Ishikawa (cell line): ENCODE data around the gene CYB5B.

ENCODE experiments used
- CEBPB ChIP-seq: IDR thresholded peaks from 2 replicates; pipeline ENCODE4 v1.6.1; 2012
- CREB1 ChIP-seq: IDR thresholded peaks from 2 replicates; pipeline ENCODE4 v1.6.1; 2012; ENCODE audit warnings: low read depth
- EGR1 ChIP-seq: IDR thresholded peaks from 2 replicates; pipeline ENCODE4 v1.6.1; 2012
- EP300 ChIP-seq: IDR thresholded peaks from 2 replicates; pipeline ENCODE4 v1.6.1; 2012; ENCODE audit warnings: borderline replicate concordance
- FOXM1 ChIP-seq: IDR thresholded peaks from 2 replicates; pipeline ENCODE4 v1.6.1; 2012; ENCODE audit warnings: low read depth, borderline replicate concordance
- MAX ChIP-seq: IDR thresholded peaks from 2 replicates; pipeline ENCODE4 v1.6.1; 2012
- NFIC ChIP-seq: IDR thresholded peaks from 2 replicates; pipeline ENCODE4 v1.6.1; 2012
- RAD21 ChIP-seq: IDR thresholded peaks from 2 replicates; pipeline ENCODE4 v1.6.1; 2012; ENCODE audit warnings: low read depth
- TAF1 ChIP-seq: IDR thresholded peaks from 2 replicates; pipeline ENCODE4 v1.6.1; 2012; ENCODE audit warnings: low read depth, mild to moderate bottlenecking
- TCF12 ChIP-seq: IDR thresholded peaks from 2 replicates; pipeline ENCODE4 v1.6.1; 2012; ENCODE audit warnings: low read depth
- TEAD4 ChIP-seq: IDR thresholded peaks from 2 replicates; pipeline ENCODE4 v1.6.1; 2012
- USF1 ChIP-seq: IDR thresholded peaks from 2 replicates; pipeline ENCODE4 v1.6.1; 2012
- YY1 ChIP-seq: IDR thresholded peaks from 2 replicates; pipeline ENCODE4 v1.6.1; 2012; ENCODE audit warnings: low read depth
- ZBTB7A ChIP-seq: IDR thresholded peaks from 2 replicates; pipeline ENCODE4 v1.6.1; 2012; ENCODE audit warnings: low read depth
- TF ChIP-seq, protein P1 (sequence below): IDR thresholded peaks from 2 replicates; pipeline ENCODE4 v1.6.1; 2012; ENCODE audit warnings: low read depth, mild to moderate bottlenecking

The CYB5B gene

DNA sequence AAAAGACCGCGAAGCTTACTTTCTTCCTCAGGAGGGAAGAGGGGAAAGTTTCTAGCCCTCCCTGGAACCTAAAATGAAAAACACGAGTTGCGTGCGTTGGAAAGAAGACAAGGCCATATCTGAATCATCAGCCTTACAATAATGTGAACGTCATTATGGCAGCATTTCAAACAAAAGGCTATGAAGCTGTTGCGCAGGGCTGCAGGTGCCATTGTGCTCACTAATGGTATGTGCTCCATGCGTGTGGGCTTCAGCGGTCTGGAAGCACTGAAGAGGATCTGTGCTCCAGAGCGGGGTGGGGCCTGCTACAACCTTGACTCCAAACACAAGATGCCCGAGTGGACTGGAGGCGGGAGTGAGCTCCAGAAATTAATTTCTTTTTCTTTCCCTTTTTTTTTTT is 12.1 kb upstream of the CYB5B start:
- no peak for TF ChIP-seq EGR1
- no peak for TF ChIP-seq FOXM1
- TF ChIP-seq NFIC: no peak
- TF ChIP-seq EP300: no peak
- TF ChIP-seq RAD21: no peak
- TF ChIP-seq ZBTB7A: no peak
- no peak for TF ChIP-seq TEAD4
- no peak for TF ChIP-seq TAF1
- no peak for TF ChIP-seq CEBPB
- no peak for TF ChIP-seq YY1
- no peak for TF ChIP-seq MAX

GRCh38 chr16:69413045-69413664 is 11.3 kb upstream of the CYB5B start:
- TF ChIP-seq MAX (no peak), CEBPB (no peak), USF1 (no peak), TEAD4 (no peak), TAF1 (no peak), FOXM1 (no peak), EGR1 (no peak), ZBTB7A (no peak), CREB1 (no peak), TCF12 (no peak), NFIC (no peak), RAD21 (no peak), YY1 (no peak), EP300 (no peak)
- TF ChIP-seq, protein P1, sequence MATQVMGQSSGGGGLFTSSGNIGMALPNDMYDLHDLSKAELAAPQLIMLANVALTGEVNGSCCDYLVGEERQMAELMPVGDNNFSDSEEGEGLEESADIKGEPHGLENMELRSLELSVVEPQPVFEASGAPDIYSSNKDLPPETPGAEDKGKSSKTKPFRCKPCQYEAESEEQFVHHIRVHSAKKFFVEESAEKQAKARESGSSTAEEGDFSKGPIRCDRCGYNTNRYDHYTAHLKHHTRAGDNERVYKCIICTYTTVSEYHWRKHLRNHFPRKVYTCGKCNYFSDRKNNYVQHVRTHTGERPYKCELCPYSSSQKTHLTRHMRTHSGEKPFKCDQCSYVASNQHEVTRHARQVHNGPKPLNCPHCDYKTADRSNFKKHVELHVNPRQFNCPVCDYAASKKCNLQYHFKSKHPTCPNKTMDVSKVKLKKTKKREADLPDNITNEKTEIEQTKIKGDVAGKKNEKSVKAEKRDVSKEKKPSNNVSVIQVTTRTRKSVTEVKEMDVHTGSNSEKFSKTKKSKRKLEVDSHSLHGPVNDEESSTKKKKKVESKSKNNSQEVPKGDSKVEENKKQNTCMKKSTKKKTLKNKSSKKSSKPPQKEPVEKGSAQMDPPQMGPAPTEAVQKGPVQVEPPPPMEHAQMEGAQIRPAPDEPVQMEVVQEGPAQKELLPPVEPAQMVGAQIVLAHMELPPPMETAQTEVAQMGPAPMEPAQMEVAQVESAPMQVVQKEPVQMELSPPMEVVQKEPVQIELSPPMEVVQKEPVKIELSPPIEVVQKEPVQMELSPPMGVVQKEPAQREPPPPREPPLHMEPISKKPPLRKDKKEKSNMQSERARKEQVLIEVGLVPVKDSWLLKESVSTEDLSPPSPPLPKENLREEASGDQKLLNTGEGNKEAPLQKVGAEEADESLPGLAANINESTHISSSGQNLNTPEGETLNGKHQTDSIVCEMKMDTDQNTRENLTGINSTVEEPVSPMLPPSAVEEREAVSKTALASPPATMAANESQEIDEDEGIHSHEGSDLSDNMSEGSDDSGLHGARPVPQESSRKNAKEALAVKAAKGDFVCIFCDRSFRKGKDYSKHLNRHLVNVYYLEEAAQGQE: no peak

- no peak for TF ChIP-seq TAF1
- no peak for TF ChIP-seq TCF12
- TF ChIP-seq EP300: no peak
- TF ChIP-seq YY1: no peak
- no peak for TF ChIP-seq EGR1
- TF ChIP-seq MAX: no peak
- no peak for TF ChIP-seq CEBPB
- no peak for TF ChIP-seq TEAD4
- TF ChIP-seq FOXM1: no peak
- no peak for TF ChIP-seq RAD21
- no peak for TF ChIP-seq CREB1
- no peak for TF ChIP-seq USF1
- TF ChIP-seq, protein P1: no peak
- TF ChIP-seq ZBTB7A: no peak
- TF ChIP-seq NFIC: no peak
These were observed 6.8 kb upstream of the CYB5B start for GRCh38 chr16:69417520-69418199.

DNA sequence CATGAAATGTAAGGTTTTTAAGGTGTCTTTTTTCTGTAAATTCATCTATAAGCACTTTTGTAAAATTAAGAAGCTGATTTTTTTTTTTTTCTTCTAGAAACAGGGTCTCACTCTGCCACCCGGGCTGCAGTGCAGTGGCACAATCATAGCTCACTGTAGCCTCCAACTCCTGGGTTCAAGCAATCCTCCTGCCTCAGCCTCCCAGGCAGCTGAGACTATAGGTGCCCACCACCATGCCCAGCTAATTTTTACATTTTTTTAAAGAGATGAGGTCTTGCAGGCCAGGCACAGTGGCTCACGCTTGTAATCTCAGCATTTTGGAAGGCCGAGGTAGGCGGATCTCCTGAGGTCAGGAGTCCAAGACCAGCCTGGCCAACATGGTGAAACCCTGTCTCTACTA is 4.5 kb upstream of the CYB5B start:
- TF ChIP-seq, protein P1: no peak
- TF ChIP-seq USF1: no peak
- TF ChIP-seq NFIC: no peak
- TF ChIP-seq RAD21: no peak
